Dedifferentiated amniotic fluid mesenchymal stem cell (primary cell): ENCODE results near the gene FAM107B.
A peak's percentile ranks its signal among the peaks of the same experiment; 100 is the strongest.
"Not testable (repeated sequence)": the region's sequence is repeated elsewhere in the genome, so short reads cannot be mapped to it uniquely, and the experiment has no call there.

Source experiments
- DNase-seq: peaks from one replicate; pipeline ENCODE4 v3.0.0-alpha.2; 2016; ENCODE audit errors: extremely low spot score

FAM107B gene

GRCh38 chr10:14601326-14601725 lies 173.4 kb downstream of the FAM107B start:
- no peak for DNase-seq

DNA sequence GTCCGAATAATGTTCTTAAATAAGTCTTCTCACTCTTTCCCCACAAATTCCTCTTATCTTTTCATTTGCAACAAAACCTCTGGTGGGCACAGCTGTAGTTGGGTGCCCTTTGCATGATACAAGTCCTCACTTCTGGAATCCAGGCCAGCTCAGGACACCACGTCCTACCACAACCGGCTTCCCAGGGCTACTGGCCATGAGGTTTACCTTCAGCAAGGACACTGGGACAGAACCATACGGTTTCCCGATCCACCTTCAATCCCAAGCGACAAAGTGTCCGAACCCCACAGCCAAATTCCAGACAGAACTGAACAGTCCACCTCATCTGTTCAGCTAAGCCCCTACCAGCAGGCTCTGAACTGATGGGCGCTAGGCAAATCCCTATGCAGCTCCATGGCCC lies 174.6 kb downstream of the FAM107B start:
- no peak for DNase-seq

DNA sequence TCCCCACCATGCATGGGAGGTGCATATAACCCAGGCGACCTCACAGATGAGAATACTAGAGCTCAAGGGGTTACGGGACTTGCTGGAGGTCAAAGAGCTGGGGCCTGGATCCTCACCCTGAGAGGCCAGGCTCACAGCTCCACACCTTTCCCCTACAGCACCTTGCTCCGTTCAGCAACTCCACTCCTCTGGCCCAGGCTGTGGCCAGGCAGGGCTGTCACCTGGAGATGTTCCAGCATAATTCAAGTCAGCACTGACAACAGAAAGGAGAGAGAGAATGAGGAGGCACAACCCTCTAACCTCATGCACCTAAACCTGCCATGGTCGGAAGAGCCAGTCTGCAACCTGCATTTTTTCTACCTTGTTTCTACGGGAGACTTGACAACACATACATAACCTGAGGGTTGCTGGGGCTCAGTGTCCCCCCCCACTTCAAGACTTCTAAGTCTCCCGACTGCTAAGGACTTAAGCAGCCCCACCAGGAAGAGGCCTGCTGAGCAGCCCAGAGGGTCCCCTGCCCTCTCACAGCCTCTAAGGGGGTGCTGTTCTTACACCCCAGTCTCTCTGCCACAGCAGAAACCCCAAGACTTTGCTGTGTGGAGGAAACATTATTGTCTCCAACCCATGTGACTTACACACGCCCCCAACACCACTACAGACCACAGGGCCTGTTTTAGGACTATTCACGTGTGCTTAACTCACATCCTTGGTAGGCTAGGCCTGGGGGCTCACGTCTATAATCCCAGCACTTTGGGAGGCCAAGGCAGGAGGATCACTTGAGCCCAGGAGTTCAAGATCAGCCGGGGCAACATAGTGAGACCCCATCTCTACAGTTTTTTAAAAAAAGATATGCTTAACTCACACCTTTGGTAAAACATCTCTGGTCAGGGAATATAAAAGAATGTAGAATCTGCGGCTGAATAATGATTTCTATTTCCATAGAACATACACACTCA lies 175.6 kb downstream of the FAM107B start:
- DNase-seq, result no peak

DNA sequence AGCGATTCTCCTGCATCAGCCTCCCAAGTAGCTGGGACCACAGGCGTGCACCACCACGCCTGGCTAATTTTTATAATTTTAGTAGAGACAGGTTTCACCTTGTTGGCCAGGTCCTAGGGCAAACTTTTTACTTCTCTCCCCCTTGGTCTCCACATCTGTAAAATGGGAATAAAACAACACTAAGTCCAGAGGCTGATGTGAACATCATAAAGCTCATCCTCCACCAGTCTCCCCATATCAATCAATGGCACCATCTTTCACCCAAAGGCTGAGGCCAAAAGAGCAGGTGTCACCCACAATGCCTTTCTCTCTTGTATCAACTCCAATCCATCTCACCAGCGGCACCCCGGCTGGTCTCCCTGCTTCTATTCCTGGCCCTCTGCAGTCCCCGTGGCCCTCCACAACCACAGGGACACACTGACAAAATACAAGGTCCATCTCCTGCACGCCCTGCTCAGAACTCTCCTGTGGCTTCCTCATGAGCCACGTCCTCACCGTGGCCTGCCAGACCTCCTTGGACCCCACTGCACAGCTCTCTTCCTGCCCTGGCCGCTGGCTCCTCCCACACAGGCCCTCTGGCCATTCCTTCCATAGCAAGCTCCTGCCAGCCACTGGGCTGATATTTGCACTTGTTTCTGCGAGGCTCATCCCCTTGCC lies 179.0 kb downstream of the FAM107B start:
- DNase-seq, result no peak

DNA sequence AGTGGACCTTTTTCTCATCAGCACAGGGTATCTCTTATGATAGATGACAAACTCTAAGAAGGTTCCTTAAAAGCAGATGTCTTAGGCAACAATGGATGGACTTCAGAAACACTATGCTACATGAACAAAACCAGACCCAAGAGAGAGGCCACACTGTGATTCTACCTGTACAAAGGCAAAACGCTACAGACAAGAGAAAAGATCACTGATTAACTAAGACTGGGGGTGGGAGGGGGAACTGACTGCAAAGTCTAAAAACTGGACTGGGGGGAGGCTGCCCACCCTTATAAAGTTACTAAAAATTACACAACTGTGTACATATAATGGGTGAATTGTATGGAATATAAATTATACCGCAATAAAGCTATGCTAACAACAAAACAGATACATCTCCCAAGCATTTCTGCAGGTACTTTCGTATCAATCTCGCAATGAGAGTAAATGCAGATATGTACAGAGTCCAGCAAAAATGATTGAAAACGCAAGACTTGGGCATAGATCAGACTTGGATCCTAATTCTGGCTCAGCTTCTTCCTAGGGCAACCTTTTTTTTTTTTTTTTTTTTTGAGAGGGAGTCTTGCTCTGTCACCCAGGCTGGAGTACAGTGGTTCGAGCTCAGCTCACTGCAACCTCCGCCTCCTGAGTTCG lies 179.7 kb downstream of the FAM107B start:
- DNase-seq, result no peak

GRCh38 chr10:14593806-14594205 lies 180.9 kb downstream of the FAM107B start:
- no peak for DNase-seq

- DNase-seq, result no peak
Measured at GRCh38 chr10:14592566-14592965, 182.1 kb downstream of the FAM107B start.

GRCh38 chr10:14592026-14592425 lies 182.7 kb downstream of the FAM107B start:
- DNase-seq, result no peak

DNA sequence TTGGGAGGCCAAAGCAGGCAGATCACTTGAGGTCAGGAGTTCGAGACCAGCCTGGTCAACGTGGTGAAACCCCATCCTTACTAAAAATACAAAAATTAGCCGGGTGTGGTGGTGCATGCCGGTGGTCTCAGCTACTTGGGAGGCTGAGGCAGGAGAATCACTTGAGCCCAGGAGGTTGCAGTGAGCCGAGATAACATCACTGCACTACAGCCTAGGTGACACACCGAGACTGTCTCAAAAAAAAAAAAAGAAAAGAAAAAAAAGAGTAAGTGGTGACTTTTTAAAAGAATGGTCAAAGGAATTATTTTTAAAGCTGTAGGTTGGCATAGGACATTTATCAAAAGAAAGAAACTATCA lies 185.8 kb downstream of the FAM107B start:
- not testable (repeated sequence) for DNase-seq

DNA sequence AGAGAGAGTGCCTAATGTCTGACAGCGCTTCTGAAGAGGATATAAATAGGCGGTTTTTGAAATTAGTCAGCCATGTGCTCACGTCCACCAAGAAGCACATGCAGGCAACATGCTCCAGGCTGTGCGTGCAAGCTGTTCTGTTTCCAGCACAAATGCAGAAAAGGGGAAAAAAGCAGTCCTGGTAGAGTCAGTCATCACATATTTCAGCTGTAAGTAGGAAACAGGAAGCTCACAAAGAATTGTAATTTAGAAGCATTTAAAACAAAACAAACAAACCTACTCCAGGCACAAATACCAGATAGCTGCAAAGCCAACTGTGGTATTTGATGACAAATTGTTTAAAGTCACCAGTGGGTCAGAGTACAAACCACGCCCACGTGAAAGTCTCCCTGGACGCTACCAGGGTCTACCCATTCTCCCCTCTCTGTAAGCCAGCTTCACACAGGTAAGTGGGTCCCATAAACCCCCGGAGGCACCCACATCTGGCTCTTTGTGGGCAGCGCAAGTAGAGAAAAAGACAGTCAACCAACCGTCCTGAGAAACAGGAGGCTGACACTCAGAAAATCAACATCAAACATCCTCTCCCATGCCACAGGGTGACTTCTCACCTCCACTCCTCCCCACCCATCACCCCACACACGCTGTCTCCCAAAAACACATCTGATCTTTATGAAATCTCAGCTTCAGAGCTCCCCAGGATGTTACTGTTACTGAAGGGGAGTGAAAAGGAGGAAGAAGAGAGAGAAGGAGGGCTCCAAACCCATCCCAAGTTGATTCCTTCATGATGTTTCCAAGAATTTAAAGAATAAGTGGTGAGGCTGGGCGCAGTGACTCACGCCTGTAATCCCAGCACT lies 186.4 kb downstream of the FAM107B start:
- peak; percentile 98 for DNase-seq

DNA sequence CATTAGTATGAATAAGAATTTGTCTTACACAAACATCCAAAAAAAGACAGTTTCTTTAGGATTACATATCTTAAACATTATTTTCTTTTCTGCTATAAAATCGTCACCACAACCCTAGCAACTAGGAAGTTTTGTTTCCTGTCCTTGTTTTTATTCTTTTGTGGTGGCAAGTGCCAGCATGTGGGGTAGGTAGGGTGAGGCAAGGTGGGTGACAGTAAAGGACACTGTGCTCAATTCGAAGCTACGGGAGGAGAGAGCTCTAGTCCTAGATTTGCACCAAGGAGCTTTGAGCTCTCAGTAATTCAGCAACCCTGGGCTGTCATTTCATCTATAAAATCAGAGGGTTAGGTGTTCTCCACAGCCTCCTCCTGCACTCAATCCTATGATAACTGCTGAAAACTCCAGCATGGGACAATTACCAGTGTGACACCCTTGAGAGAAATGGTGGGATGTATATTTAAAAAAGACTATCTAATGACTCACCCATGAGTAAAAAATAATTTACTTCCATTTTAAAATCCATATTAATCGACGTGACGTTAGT lies 187.1 kb downstream of the FAM107B start:
- DNase-seq, result no peak

DNA sequence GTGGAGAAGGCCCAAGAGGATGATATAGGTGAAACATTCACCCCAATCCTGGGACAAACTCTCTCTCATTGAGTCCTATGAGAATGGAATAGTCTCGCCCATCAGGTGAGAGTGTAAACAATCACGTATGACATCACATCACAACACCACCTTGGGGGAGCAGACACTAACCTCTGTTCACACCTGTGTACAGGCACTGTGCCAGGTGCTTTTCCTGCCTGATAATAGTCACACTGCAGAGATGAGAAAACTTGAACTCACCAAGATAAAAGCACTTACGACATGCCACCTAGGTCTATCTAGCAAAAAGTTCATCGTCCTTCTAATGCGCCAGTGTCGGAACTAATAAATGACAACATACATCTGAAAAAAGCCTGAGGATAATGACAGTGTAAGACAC lies 187.8 kb downstream of the FAM107B start:
- DNase-seq, result no peak

DNA sequence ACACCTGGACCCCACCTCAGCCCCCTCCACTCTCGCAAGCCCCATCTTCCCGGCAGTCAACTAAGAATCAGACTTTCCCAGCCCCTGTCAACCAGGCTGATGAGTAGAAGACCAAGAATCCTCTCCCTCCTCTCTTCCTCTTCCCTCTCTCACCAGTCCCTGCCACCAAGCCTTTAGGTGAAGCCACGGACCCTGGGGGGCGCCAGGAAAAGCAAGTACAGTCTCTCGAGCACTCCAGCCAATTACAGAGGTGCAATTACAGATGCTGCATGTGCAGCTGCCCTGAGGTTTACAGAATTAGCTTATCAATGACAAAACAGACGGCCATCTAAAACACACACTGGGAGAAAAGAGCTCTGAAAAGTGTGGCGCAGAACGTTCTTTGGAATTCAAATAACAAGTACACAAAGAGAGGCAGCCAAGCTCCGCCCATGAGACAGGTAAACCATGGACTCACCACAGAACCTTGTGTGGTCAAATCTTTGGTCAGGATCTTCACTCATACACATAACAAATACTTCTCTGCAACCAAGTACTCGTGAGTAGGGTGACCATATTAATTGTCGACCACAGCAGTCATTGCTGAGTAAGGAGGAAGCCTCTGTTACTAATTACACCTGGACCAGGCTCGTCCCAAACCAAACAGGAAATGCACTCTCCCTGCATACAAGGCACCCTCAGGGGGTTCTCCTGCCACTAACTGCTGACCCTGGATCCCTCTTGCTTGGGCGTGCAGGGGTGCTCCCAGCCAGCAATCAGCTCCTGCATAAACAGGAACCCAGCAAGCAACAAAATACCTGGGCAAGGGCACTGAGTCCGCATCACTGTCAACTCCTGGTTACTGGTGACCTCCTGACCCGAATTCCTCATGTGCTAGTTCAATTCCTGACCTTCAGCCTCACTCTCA lies 189.2 kb downstream of the FAM107B start:
- DNase-seq, result no peak

DNA sequence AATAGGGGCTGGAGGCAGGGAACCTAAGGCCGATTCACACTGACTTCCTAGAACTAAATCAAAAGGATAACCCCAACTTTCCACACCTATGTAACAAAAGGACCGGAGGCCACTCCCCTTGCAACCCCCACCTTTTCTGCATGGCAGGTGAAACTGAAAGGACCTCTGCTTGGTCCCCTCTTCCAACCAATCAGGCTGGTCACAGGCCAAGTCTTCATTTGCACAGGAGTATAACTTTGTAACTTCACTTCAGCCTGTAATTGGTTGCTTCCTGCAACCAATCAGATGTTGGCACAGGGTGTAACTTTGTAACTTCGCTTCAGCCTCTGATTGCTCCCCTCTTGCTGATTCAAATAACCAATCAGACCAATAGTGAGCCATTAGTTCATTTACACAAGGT lies 190.0 kb downstream of the FAM107B start:
- DNase-seq, result no peak

- DNase-seq, result no peak
Measured at GRCh38 chr10:14583967-14584366, 190.7 kb downstream of the FAM107B start.

DNA sequence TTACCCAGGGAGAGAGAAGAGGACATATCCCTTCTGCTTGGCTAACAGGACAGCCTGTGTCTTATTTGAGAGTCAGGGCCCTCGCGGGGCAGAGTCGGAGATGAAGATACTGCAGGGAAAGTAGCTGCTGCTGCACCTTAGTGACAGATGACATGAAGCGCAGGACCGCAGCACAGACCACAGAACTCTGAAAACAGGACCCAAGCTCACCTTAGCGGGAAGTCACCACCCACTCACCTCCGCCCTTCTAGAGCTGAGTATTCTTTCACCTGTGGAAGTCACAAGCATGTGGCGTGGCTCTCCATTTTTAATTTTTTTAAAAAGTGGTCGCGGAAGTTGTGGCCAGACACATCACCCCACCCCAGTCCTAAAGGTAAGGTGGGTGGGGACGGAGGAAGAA lies 191.4 kb downstream of the FAM107B start:
- no peak for DNase-seq

- no peak for DNase-seq
Measured at GRCh38 chr10:14581553-14582321, 193.0 kb downstream of the FAM107B start.

DNA sequence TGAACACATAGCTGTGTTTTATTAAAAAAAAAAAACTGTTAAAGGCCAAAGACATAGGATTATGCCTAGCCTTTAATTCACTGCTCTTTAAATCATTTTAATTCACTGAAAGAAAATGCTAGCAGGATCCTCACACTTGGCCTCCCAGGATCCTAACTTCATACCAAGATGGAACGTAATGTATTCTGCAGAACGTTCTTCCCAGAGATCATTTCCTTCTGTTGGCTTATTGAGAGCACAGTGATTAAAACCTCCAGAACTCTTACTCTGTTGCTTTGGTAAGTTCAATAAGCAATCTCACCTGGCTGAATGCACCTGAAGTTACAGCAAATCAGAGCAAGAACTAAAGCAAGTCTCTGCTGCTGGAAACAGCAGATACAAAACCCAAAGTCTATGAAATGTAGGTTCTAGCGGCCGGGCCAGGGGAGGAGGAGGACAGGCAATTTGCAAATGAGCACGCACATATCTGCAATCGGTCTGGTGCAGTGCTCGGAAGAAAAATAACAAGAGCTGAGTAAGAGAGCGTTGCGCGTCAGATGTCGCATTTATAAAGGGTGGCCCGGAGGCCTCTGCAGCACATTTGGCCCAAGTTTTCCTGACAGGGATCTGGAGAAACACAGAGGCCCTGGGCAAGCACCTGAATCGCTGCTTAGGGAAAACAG lies 193.9 kb downstream of the FAM107B start:
- no peak for DNase-seq

DNA sequence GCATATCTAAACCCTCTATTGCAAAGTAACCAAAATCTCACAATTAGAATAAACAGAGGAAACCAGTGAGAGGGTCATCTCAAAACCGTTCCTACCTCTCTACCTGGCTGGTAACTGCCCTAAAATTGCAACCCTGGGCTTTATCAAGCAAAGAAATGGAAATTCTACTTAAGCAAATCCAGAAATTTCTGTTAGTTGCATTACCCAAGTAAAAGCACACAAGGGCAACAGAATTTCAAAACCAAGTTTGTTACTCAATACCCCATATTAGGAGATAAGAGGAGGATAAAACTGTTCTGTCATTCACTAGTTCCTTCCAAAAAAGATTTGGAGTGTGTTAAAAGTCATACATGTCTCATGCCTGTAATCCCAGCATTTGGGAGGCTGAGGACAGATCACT lies 195.3 kb downstream of the FAM107B start:
- DNase-seq, result no peak
